T-helper 1 cell treated with Interleukin-12 subunit alpha and Interleukin-12 subunit beta and Interleukin-4 antibody, amounts not matched to agents 30 μg/mL and 1 μg/mL, for 36 hours (primary cell): Measurements from ENCODE around the gene ZCCHC9.
"Not testable (repeated sequence)": the region's sequence is repeated elsewhere in the genome, so short reads cannot be mapped to it uniquely, and the experiment has no call there.

ENCODE experiments used
- H3K27ac Mint-ChIP-seq: one replicate; pipeline ENCODE4 v1.8.0; 2021; ENCODE audit warnings: mild to moderate bottlenecking, mixed read lengths
- H3K27me3 Mint-ChIP-seq: one replicate; pipeline ENCODE4 v1.8.0; 2021; ENCODE audit warnings: low read depth, mixed read lengths
- H3K36me3 Mint-ChIP-seq: one replicate; pipeline ENCODE4 v1.8.0; 2021; ENCODE audit warnings: low read depth, mixed read lengths
- H3K4me1 Mint-ChIP-seq: one replicate; pipeline ENCODE4 v1.8.0; 2021; ENCODE audit warnings: low read depth, mixed read lengths
- H3K4me3 Mint-ChIP-seq: one replicate; pipeline ENCODE4 v1.8.0; 2021; ENCODE audit warnings: mild to moderate bottlenecking, moderate library complexity, mixed read lengths
- H3K9me3 Mint-ChIP-seq: one replicate; pipeline ENCODE4 v1.8.0; 2021; ENCODE audit warnings: mixed read lengths

The ZCCHC9 gene

DNA sequence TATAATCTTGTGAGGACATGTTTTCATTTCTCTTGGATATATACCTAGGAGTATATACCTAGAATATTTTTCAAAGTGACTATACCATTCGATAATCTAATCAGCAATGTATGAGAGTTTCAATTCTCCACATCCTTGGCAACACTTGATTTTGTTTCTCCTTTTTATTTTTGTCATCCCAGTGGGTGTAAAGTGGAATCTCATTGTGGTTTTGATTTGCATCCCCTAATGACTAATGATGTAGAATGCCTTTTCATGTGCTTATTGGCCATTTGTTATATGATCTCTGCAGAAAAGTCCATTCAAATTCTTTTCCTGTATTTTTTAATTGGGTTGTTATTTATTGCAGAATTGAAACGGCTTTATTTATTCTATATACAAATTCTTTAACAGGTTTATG lies 15.2 kb downstream of the ZCCHC9 start:
- Mint-ChIP-seq H3K4me1 (no peaks in the 10 kb centered on the region), H3K4me3 (no peak overlapping the region), H3K27me3 (no peaks in the 10 kb centered on the region), H3K9me3 (no peaks in the 10 kb centered on the region), H3K36me3 (peaks cover 21% of the 10 kb centered on the region), H3K27ac (no peak overlapping the region)

- Mint-ChIP-seq H3K36me3 (peaks cover 18% of the 10 kb centered on the region), H3K27me3 (no peaks in the 10 kb centered on the region)
Measured at GRCh38 chr5:81317536-81317935, 16.1 kb downstream of the ZCCHC9 start.

DNA sequence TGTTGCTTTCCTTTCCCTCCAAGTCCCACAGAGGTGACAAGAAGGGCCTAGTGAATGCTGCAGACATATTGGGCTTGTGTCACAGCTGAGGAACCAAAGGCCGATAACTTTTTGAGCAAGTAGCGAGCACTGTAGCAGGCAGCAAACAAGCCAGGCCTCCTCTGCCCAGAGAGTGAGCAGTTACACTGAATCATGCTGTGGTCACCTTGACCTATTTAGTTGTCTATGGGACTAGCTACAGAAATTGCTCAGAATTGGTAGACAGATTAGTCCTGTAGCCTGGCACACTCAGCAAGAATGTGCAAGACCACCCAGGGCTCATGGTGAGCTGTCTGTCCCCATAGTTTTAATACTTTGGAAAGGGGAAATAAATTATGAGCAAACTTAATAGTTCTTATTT lies 25.2 kb downstream of the ZCCHC9 start:
- H3K27ac Mint-ChIP-seq, result no peak overlapping the region
- no peaks in the 10 kb centered on the region for H3K9me3 Mint-ChIP-seq
- H3K4me3 Mint-ChIP-seq, result no peak overlapping the region
- H3K36me3 Mint-ChIP-seq, result no peaks in the 10 kb centered on the region
- peaks cover 10% of the 10 kb centered on the region for H3K27me3 Mint-ChIP-seq
- H3K4me1 Mint-ChIP-seq, result no peaks in the 10 kb centered on the region

More at GRCh38 chr5:81317536-81317935, 16.1 kb downstream of the ZCCHC9 start:
- no peak overlapping the region for H3K27ac Mint-ChIP-seq
- H3K9me3 Mint-ChIP-seq, result no peaks in the 10 kb centered on the region
- no peaks in the 10 kb centered on the region for H3K4me1 Mint-ChIP-seq
- no peak overlapping the region for H3K4me3 Mint-ChIP-seq

- H3K4me1 Mint-ChIP-seq, result no peaks in the 10 kb centered on the region
- peaks cover 3% of the 10 kb centered on the region for H3K27me3 Mint-ChIP-seq
- H3K9me3 Mint-ChIP-seq, result peaks cover 6% of the 10 kb centered on the region
- H3K27ac Mint-ChIP-seq, result no peak overlapping the region
- H3K36me3 Mint-ChIP-seq, result no peaks in the 10 kb centered on the region
- no peak overlapping the region for H3K4me3 Mint-ChIP-seq
Measured at GRCh38 chr5:81334304-81335061, 33.1 kb downstream of the ZCCHC9 start.

DNA sequence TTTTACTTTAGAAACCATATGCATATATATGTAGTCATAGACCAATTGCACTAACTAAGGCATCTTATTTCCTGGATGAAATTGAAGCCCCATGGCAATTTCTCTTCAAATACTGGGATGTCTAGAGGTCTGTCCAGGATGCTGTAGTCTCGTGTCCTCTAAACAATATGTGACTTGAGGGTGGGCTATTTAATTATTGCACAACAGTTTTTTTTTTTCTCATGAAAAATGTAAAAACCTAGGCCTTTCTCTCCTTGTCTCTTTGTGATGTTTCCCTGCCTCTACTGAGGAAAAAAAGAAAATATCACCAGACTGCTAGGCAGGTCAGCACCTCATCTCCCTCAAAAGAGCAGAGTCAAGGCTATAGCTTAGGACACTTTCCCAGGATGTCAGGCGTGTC lies 34.6 kb downstream of the ZCCHC9 start:
- Mint-ChIP-seq H3K27me3 (no peaks in the 10 kb centered on the region), H3K4me1 (no peaks in the 10 kb centered on the region), H3K9me3 (peaks cover 7% of the 10 kb centered on the region), H3K36me3 (no peaks in the 10 kb centered on the region), H3K27ac (no peak overlapping the region), H3K4me3 (no peak overlapping the region)

GRCh38 chr5:81336556-81336955 lies 35.2 kb downstream of the ZCCHC9 start:
- no peak overlapping the region for H3K4me3 Mint-ChIP-seq
- no peaks in the 10 kb centered on the region for H3K27me3 Mint-ChIP-seq
- H3K36me3 Mint-ChIP-seq, result no peaks in the 10 kb centered on the region

DNA sequence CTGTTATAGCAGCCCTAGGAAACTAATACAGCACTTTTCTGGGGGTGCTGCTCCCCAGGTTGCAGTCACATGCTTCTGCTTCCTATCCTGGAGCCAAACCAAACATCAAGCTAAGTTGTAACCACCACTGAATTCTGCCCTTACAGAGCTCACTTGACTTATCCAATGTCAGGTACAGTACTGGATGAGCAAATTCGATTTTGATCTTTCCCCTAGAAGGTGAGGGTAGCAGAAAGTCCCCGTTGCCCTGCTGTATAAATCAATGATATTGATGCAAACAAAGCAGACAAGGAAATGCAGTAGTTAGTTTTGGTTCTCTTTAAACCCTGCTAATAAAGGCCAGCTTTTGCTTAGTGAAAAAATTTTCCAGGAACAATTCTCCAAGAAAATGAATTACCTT lies 36.4 kb downstream of the ZCCHC9 start:
- Mint-ChIP-seq H3K27me3 (no peaks in the 10 kb centered on the region), H3K36me3 (no peaks in the 10 kb centered on the region), H3K9me3 (peaks cover 7% of the 10 kb centered on the region), H3K4me1 (no peaks in the 10 kb centered on the region), H3K27ac (no peak overlapping the region), H3K4me3 (no peak overlapping the region)

More at GRCh38 chr5:81336556-81336955, 35.2 kb downstream of the ZCCHC9 start:
- Mint-ChIP-seq H3K4me1 (no peaks in the 10 kb centered on the region), H3K9me3 (peaks cover 7% of the 10 kb centered on the region), H3K27ac (no peak overlapping the region)

- H3K4me3 Mint-ChIP-seq, H3K27me3 Mint-ChIP-seq, H3K27ac Mint-ChIP-seq, H3K9me3 Mint-ChIP-seq, H3K4me1 Mint-ChIP-seq, H3K36me3 Mint-ChIP-seq: not testable (repeated sequence)
Measured at GRCh38 chr5:81338213-81338612, 36.8 kb downstream of the ZCCHC9 start.

DNA sequence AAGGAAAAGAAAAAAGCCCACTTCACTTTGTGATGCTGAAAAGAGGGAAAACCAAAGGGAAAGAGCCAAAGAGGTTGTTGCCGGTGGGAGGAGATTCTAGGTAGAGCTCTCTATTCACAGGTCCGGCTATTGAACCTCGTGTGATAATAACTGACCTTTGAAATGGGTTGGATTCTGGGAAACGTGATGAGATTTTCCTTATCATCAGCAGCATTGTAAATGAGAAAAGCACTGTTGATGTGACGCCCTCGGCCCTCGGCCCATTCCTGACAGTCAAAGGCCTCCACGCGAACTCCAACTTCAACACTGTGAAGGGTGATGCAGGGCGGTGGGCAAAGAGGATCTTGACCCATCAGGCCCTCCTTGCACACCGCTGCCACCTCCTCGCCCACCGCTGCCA lies 43.3 kb downstream of the ZCCHC9 start:
- no peak overlapping the region for H3K4me3 Mint-ChIP-seq
- no peaks in the 10 kb centered on the region for H3K9me3 Mint-ChIP-seq
- peaks cover 4% of the 10 kb centered on the region for H3K27me3 Mint-ChIP-seq
- H3K36me3 Mint-ChIP-seq, result no peaks in the 10 kb centered on the region
- no peaks in the 10 kb centered on the region for H3K4me1 Mint-ChIP-seq
- no peak overlapping the region for H3K27ac Mint-ChIP-seq

DNA sequence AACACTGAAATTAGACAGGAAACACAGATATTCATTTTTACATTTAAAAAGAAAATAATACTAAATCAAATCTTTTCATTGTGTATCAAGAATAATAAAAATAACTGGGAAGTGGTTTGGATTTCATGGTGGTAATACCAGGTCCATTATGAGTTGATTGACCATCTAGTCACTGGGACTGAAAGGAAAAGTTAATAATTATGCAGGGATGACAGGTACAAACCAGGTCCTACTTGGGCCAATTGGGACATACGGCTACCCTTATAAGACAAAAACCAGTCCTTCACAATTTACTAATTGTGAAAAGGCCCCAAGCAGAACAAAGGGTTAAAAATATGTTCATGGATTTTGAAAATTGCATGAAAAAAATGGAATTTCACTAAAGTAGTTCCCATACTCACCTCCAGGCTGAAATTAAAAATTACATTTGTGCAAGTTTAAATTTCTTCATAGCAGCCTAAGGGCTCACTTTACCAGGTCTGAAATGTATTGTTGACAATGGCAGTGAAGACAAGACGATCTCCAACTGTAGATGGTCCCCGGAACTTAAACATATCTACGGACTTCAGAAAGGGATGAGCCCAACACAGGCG lies 44.1 kb downstream of the ZCCHC9 start:
- Mint-ChIP-seq H3K27me3 (peaks cover 4% of the 10 kb centered on the region), H3K27ac (no peak overlapping the region), H3K36me3 (no peaks in the 10 kb centered on the region), H3K4me3 (no peak overlapping the region), H3K9me3 (no peaks in the 10 kb centered on the region), H3K4me1 (no peaks in the 10 kb centered on the region)

- no peak overlapping the region for H3K27ac Mint-ChIP-seq
- no peak overlapping the region for H3K4me3 Mint-ChIP-seq
- H3K9me3 Mint-ChIP-seq, result no peaks in the 10 kb centered on the region
- H3K27me3 Mint-ChIP-seq, result peaks cover 7% of the 10 kb centered on the region
- no peaks in the 10 kb centered on the region for H3K36me3 Mint-ChIP-seq
- no peaks in the 10 kb centered on the region for H3K4me1 Mint-ChIP-seq
Measured at GRCh38 chr5:81349161-81349560, 47.8 kb downstream of the ZCCHC9 start.

GRCh38 chr5:81350507-81350906 lies 49.1 kb downstream of the ZCCHC9 start:
- no peaks in the 10 kb centered on the region for H3K4me1 Mint-ChIP-seq
- H3K36me3 Mint-ChIP-seq, result no peaks in the 10 kb centered on the region
- no peak overlapping the region for H3K4me3 Mint-ChIP-seq
- H3K9me3 Mint-ChIP-seq, result no peaks in the 10 kb centered on the region
- H3K27me3 Mint-ChIP-seq, result peaks cover 7% of the 10 kb centered on the region
- H3K27ac Mint-ChIP-seq, result no peak overlapping the region

DNA sequence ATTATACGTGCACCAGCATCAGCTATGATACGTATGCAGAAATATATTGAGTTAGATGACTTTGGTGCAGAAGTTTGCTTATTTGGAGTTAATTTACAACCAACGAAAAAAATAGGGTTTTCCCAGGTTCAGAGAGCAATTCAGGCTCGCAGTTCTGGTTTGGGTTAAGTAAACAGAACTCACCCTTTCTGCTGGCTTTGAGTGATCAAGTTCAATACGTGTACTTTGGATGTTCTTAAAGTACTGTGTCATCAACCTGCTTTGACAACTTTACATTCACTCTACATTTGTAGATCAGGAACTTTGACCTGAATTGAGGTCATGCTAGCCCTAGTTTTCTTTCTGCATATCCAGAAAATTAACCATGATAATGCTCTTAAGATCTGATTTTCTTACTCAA lies 51.8 kb downstream of the ZCCHC9 start:
- Mint-ChIP-seq H3K27ac (no peak overlapping the region), H3K9me3 (no peaks in the 10 kb centered on the region), H3K4me1 (no peaks in the 10 kb centered on the region), H3K36me3 (no peaks in the 10 kb centered on the region), H3K4me3 (no peak overlapping the region), H3K27me3 (peaks cover 3% of the 10 kb centered on the region)

DNA sequence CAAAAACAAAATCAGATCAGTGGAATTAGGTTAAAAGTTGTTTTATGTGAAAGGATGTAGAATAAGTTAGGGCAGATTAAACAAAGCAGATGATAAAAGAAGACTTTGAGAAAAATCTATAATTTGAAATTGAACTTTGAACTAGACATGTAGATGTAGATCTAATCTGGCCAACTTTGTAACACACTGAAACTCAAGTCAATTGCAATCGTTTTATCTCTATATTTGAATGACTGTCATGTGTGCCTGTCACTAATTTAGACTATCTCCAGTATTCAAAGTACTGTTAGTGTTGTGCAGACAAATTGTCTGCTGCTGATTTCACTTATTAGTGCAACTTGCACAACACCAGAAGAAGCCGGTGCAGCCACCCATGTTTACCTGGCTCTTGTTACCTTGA lies 52.7 kb downstream of the ZCCHC9 start:
- H3K36me3 Mint-ChIP-seq, result no peaks in the 10 kb centered on the region

More for the DNA sequence above, 52.7 kb downstream of the ZCCHC9 start:
- Mint-ChIP-seq H3K27ac (no peak overlapping the region), H3K9me3 (no peaks in the 10 kb centered on the region), H3K4me1 (no peaks in the 10 kb centered on the region), H3K27me3 (peaks cover 3% of the 10 kb centered on the region), H3K4me3 (no peak overlapping the region)
